K562 (cell line): ENCODE data around the gene CSKMT. TPM values are rescaled to one million over a fixed set of nuclear protein-coding genes. Genes with fewer than 3 reads are reported as not detected.

Source experiments
- ARID3B ChIP-seq: fragments of 250-450 bp; sonication (Bioruptor Pico); IDR thresholded peaks from 2 replicates; pipeline ENCODE4 v1.4.0; 2020; ENCODE audit warnings: borderline replicate concordance
- ATF4 ChIP-seq: fragments of 450-650 bp; formaldehyde crosslinking; IDR thresholded peaks from 2 replicates; pipeline ENCODE4 v1.4.0; 2022; ENCODE audit warnings: mild to moderate bottlenecking, moderate library complexity
- BMI1 ChIP-seq: fragments of 150-350 bp; IDR thresholded peaks from 2 replicates; pipeline ENCODE4 v1.6.1; 2014; ENCODE audit warnings: low read length
- BRF1 ChIP-seq: IDR thresholded peaks from 3 replicates; pipeline ENCODE4 v1.6.1; 2011; ENCODE audit warnings: borderline replicate concordance, mild to moderate bottlenecking; ENCODE audit not compliant: insufficient read length; ENCODE audit errors: extremely low read depth
- CAMTA2 ChIP-seq: fragments of 250-450 bp; sonication (Bioruptor Pico); conservative IDR thresholded peaks from 2 replicates; pipeline ENCODE4 v1.5.1; 2022
- CHD1 ChIP-seq: fragments of 200-600 bp; sonication (generic); IDR thresholded peaks from one replicate; pipeline ENCODE4 v1.6.1; 2012; ENCODE audit warnings: mild to moderate bottlenecking, moderate library complexity, low read length, inconsistent platforms
- E2F4 ChIP-seq: sonication (generic); formaldehyde crosslinking; IDR thresholded peaks from 2 replicates; pipeline ENCODE4 v1.8.0; 2022; ENCODE audit warnings: mild to moderate bottlenecking, low read depth, missing genetic modification reagents
- EHMT2 ChIP-seq: fragments of 450-650 bp; IDR thresholded peaks from 2 replicates; pipeline ENCODE4 v1.6.1; 2018; ENCODE audit warnings: antibody characterized with exemption
- FOXM1 ChIP-seq, 2 experiments: fragments of 450-650 bp in 1 of 2; sonication (generic) in 1 of 2; formaldehyde crosslinking in 1 of 2; IDR thresholded peaks; 2 replicates each; pipeline versions ENCODE4 v1.6.1 to v1.9.0; 2017 to 2022; ENCODE audit warnings: low read depth in 2 of 2, mild to moderate bottlenecking in 2 of 2, missing genetic modification reagents in 1 of 2, moderate library complexity in 1 of 2
- HMG20A ChIP-seq: fragments of 450-650 bp; formaldehyde crosslinking; conservative IDR thresholded peaks from 2 replicates; pipeline ENCODE4 v1.4.0; 2020; ENCODE audit warnings: mild to moderate bottlenecking, mixed read lengths
- LEF1 ChIP-seq: fragments of 450-650 bp; IDR thresholded peaks from 2 replicates; pipeline ENCODE4 v1.6.1; 2016; ENCODE audit warnings: mild to moderate bottlenecking
- MAZ ChIP-seq, 2 experiments: fragments of 450-650 bp in 1 of 2; sonication (generic) in 1 of 2; formaldehyde crosslinking; IDR thresholded peaks in 1 of 2; conservative IDR thresholded peaks in 1 of 2; 2 replicates each; pipeline versions ENCODE4 v1.4.0 to v1.5.0; 2020; ENCODE audit warnings: mild to moderate bottlenecking in 1 of 2, missing genetic modification reagents in 1 of 2
- MYBL2 ChIP-seq, 2 experiments: fragments of 450-650 bp in 1 of 2; sonication (generic) in 1 of 2; formaldehyde crosslinking in 1 of 2; IDR thresholded peaks; 2 replicates each; pipeline versions ENCODE4 v1.6.1 to v1.8.1; 2017 to 2022; ENCODE audit warnings: borderline replicate concordance in 1 of 2, inconsistent platforms in 1 of 2, low read depth in 1 of 2, mild to moderate bottlenecking in 1 of 2, missing genetic modification reagents in 1 of 2, moderate library complexity in 1 of 2
- PHF20 ChIP-seq: fragments of 450-650 bp; IDR thresholded peaks from 2 replicates; pipeline ENCODE4 v1.6.1; 2018; ENCODE audit not compliant: partially characterized antibody
- PML ChIP-seq: IDR thresholded peaks from 2 replicates; pipeline ENCODE4 v1.6.1; 2012; ENCODE audit warnings: low read length, inconsistent platforms
- PTTG1 ChIP-seq: fragments of 450-650 bp; IDR thresholded peaks from 2 replicates; pipeline ENCODE4 v1.6.1; 2016; ENCODE audit warnings: low read depth, mild to moderate bottlenecking, missing genetic modification characterization, missing compliant biosample characterization
- PYGO2 ChIP-seq: fragments of 450-650 bp; IDR thresholded peaks from 2 replicates; pipeline ENCODE4 v1.6.1; 2016; ENCODE audit warnings: mild to moderate bottlenecking, missing genetic modification characterization, moderate library complexity, missing compliant biosample characterization
- RNF2 ChIP-seq: sonication (generic); IDR thresholded peaks from 2 replicates; pipeline ENCODE4 v1.6.1; 2016
- SRSF1 ChIP-seq: fragments of 200-400 bp; formaldehyde crosslinking; IDR thresholded peaks from 2 replicates; pipeline ENCODE4 v1.6.1; 2017; ENCODE audit warnings: mild to moderate bottlenecking, low read depth, low read length, moderate library complexity
- THAP7 ChIP-seq: fragments of 250-450 bp; sonication (Bioruptor Pico); IDR thresholded peaks from 2 replicates; pipeline ENCODE4 v1.5.0; 2021
- THRAP3 ChIP-seq: fragments of 450-650 bp; IDR thresholded peaks from 2 replicates; pipeline ENCODE4 v1.6.1; 2016; ENCODE audit warnings: mild to moderate bottlenecking, inconsistent platforms, borderline replicate concordance
- ZBTB26 ChIP-seq: fragments of 450-650 bp; formaldehyde crosslinking; IDR thresholded peaks from 2 replicates; pipeline ENCODE4 v1.4.0; 2022; ENCODE audit warnings: missing genetic modification characterization
- ZKSCAN8 ChIP-seq: fragments of 200-800 bp; sonication (Bioruptor generic); IDR thresholded peaks from 2 replicates; pipeline ENCODE4 v1.6.1; 2016; ENCODE audit warnings: missing genetic modification characterization, missing compliant biosample characterization
- ZNF778 ChIP-seq: fragments of 450-650 bp; formaldehyde crosslinking; IDR thresholded peaks from 2 replicates; pipeline ENCODE4 v1.4.0; 2020; ENCODE audit warnings: mild to moderate bottlenecking, moderate library complexity
- polyA plus RNA-seq, 8 experiments: library from polyadenylated mRNA; depleted of rRNA in 4 of 8; stranded (reverse) in 5 of 8; unstranded in 3 of 8; fragments of >200 nt; fragmentation: Nextera tagmentation in 2 of 8; fragmentation: Illumina TruSeq in 1 of 8; extraction: Ambion mirVana in 2 of 8; extraction: Trizol in 1 of 8; gene quantifications; 2 replicates each; pipeline versions ENCODE4 v1.2.1 to v1.2.3, GENCODE V29; 2011 to 2014; ENCODE audit warnings: inconsistent platforms in 1 of 8, missing spikeins in 1 of 8
- total RNA-seq, 7 experiments: library from RNA; depleted of rRNA in 6 of 7; stranded (reverse); fragments of >200 nt in 6 of 7; fragmentation: Illumina TruSeq in 2 of 7; extraction: Trizol in 2 of 7; gene quantifications; 2 replicates each; pipeline versions ENCODE4 v1.2.1 to v1.2.3, GENCODE V29; 2011 to 2021; ENCODE audit warnings: low replicate concordance in 1 of 7

CSKMT gene
- total and polyA plus RNA-seq, 9 of the 15 experiments (the other 6 are each of a cell fraction or from before 2014, with no cell fraction given), result 10.3 to 108 (median 27.2) TPM

- no peak for TF ChIP-seq THRAP3
- no peak for TF ChIP-seq E2F4 (CRISPR knock-in tag)
- TF ChIP-seq ZBTB26 (CRISPR knock-in tag), result no peak
- TF ChIP-seq FOXM1 (IDR thresholded peaks at IDR 0.05; ENCODE audit: low read depth), result no peak
- TF ChIP-seq FOXM1 (CRISPR knock-in tag; IDR thresholded peaks at IDR 0.05; ENCODE audit: low read depth), result no peak
- no peak for TF ChIP-seq CAMTA2 (CRISPR knock-in tag)
- TF ChIP-seq PYGO2 (tag), result no peak
- no peak for TF ChIP-seq BMI1
- no peak for TF ChIP-seq EHMT2
- no peak for TF ChIP-seq PML
- no peak for TF ChIP-seq HMG20A
- no peak for TF ChIP-seq ARID3B (CRISPR knock-in tag)
- no peak for TF ChIP-seq PTTG1 (tag)
- no peak for TF ChIP-seq RNF2
- no peak for TF ChIP-seq ATF4 (CRISPR knock-in tag)
- TF ChIP-seq CHD1, result no peak
- TF ChIP-seq PHF20, result no peak
- no peak for TF ChIP-seq ZKSCAN8
- no peak for TF ChIP-seq BRF1
- no peak for TF ChIP-seq THAP7 (CRISPR knock-in tag)
- no peak for TF ChIP-seq ZNF778
- TF ChIP-seq LEF1, result no peak
- TF ChIP-seq MYBL2 (IDR thresholded peaks at IDR 0.05; ENCODE audit: low read depth), result no peak
- TF ChIP-seq MYBL2 (CRISPR knock-in tag; IDR thresholded peaks at IDR 0.05; ENCODE audit: borderline replicate concordance), result no peak
- no peak for TF ChIP-seq SRSF1
- TF ChIP-seq MAZ (CRISPR knock-in tag; conservative IDR thresholded peaks at IDR 0.05 in 1 of 2, IDR thresholded peaks at IDR 0.05 in 1 of 2), result peak in 1 of 2 experiments; percentile 42; a peak in 1 of 4 replicates
Measured at GRCh38 chr11:62694455-62695167, 29.5 kb downstream of the CSKMT start (continued).
